Measurements from ENCODE around the gene POLD2. TPM values are rescaled to one million over a fixed set of nuclear protein-coding genes. Genes with fewer than 3 reads are reported as not detected.

The POLD2 gene
- total RNA-seq, 2 experiments from 2014 or later: 45.2 to 48.3 TPM

DNA sequence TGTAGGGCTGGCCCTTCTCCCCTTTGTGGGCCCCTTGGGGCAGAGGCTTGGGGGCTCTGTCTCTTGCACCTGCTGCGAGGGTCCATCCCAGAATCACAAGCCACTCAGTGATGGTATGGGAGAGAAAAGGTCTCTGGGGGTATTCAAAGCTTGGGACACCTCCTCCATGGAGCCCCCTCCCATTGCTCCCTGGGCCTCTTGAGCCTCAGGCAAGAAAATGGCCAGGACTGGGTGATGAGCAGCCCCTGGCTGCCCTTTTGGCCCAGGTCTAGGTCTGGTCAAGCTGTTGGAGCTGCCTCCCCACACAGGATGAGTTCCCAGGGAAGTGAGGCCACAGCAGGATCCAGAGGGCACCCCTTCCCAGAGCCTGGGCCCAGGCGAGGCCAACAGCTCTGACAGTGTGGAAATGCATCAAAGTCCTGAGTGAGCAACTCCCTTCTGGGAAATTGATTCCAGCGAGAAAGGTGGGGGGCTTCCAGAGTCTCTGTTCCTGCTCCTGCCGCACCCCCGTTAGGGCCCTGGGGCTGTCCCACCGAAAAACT lies 21.1 kb upstream of the POLD2 start:
- Histone ChIP-seq H3K4me3 (ENCODE audit: low read length) (no peak overlapping the region), H3K27me3 (ENCODE audit: control insufficient read depth in 1 of 2, insufficient read depth in 2 of 2, low read length in 2 of 2) (peaks cover 0 to 8% of the 10 kb centered on the region in 2 experiments), H3K9me3 (ENCODE audit: control insufficient read depth in 1 of 2, insufficient read depth in 1 of 2, low read length in 2 of 2) (peaks cover 0 to 16% of the 10 kb centered on the region in 2 experiments), H3K27ac (ENCODE audit: low read depth in 1 of 2, low read length in 2 of 2) (no peak overlapping the region), H3K4me1 (ENCODE audit: insufficient read depth, low read length) (peaks cover 20% of the 10 kb centered on the region), H3K36me3 (ENCODE audit: insufficient read depth, low read length) (no peaks in the 10 kb centered on the region)
- H3K36me3 Mint-ChIP-seq (ENCODE audit: low read depth): no peaks in the 10 kb centered on the region
- CTCF ChIA-PET: no interaction called here
- intact Hi-C loops (cut with DNase I, micrococcal nuclease): loop anchor here in 1 of 2 experiments (2.0 kb wide), 1 partner anchor 60 kb away; no protein-coding TSS in a partner anchor
- no peak overlapping the region for H3K27ac Mint-ChIP-seq
- DNase-seq (peak in 1 of 14 experiments; percentile 9), ATAC-seq (ENCODE audit: poor library complexity) (no peak)
- H3K4me1 Mint-ChIP-seq (ENCODE audit: low read depth): peaks cover 7% of the 10 kb centered on the region
- TF ChIP-seq, protein P1, sequence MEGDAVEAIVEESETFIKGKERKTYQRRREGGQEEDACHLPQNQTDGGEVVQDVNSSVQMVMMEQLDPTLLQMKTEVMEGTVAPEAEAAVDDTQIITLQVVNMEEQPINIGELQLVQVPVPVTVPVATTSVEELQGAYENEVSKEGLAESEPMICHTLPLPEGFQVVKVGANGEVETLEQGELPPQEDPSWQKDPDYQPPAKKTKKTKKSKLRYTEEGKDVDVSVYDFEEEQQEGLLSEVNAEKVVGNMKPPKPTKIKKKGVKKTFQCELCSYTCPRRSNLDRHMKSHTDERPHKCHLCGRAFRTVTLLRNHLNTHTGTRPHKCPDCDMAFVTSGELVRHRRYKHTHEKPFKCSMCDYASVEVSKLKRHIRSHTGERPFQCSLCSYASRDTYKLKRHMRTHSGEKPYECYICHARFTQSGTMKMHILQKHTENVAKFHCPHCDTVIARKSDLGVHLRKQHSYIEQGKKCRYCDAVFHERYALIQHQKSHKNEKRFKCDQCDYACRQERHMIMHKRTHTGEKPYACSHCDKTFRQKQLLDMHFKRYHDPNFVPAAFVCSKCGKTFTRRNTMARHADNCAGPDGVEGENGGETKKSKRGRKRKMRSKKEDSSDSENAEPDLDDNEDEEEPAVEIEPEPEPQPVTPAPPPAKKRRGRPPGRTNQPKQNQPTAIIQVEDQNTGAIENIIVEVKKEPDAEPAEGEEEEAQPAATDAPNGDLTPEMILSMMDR (IDR thresholded peaks at IDR 0.05): no peak
- POLR2A ChIA-PET: interaction anchor here (1.1 kb wide), 1 partner anchor 63 kb away, joined by 4 read pairs; no protein-coding TSS in a partner anchor
- no peak overlapping the region for H3K4me3 Mint-ChIP-seq
- H3K27me3 Mint-ChIP-seq: no peaks in the 10 kb centered on the region
- H3K9me3 Mint-ChIP-seq: no peaks in the 10 kb centered on the region

DNA sequence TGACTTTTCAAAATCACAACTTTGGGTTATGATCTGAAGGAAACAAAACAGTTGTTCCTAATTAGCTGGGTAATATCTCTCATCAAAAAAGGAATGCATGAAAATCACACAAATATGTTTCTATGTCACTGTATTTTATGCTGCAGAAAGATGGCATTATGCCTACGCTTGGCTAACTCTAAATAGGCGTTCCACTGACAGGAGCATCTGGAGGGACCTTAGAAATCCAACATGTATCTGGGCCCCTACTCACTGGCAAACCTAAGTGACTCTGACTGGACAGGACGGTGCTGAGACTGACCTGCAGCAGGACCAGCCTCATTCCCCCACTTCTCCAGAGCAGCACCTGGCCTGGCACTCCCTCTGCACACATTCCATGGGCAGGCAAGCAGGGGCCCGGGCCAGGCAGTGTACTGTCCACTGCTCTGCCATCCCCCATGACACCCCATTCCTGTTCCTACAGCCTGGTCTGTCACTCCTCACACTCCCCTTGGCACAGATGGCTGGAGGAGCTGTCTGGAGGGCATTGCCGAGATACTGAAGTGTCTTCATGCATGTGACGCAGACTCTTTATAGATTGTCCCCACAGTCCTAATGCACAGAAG lies 20.4 kb upstream of the POLD2 start:
- H3K4me3 Mint-ChIP-seq: peak overlapping the region; percentile 8
- no peaks in the 10 kb centered on the region for H3K36me3 Mint-ChIP-seq (ENCODE audit: low read depth)
- intact Hi-C loops (cut with DNase I, micrococcal nuclease): loop anchor here in 1 of 2 experiments (2.0 kb wide), 1 partner anchor 59 kb away; no protein-coding TSS in a partner anchor
- TF ChIP-seq, protein P1 (IDR thresholded peaks at IDR 0.05): no peak
- Histone ChIP-seq H3K27ac (ENCODE audit: low read depth in 1 of 2, low read length in 2 of 2) (no peak overlapping the region), H3K4me1 (ENCODE audit: insufficient read depth, low read length) (peaks cover 20% of the 10 kb centered on the region), H3K27me3 (ENCODE audit: control insufficient read depth in 1 of 2, insufficient read depth in 2 of 2, low read length in 2 of 2) (peaks cover 0 to 8% of the 10 kb centered on the region in 2 experiments), H3K4me3 (ENCODE audit: low read length) (no peak overlapping the region), H3K9me3 (ENCODE audit: control insufficient read depth in 1 of 2, insufficient read depth in 1 of 2, low read length in 2 of 2) (peaks cover 0 to 16% of the 10 kb centered on the region in 2 experiments), H3K36me3 (ENCODE audit: insufficient read depth, low read length) (no peaks in the 10 kb centered on the region)
- POLR2A ChIA-PET: no interaction called here
- DNase-seq (peak in 1 of 14 experiments; percentile 5), ATAC-seq (ENCODE audit: poor library complexity) (no peak)
- H3K27me3 Mint-ChIP-seq: no peaks in the 10 kb centered on the region
- CTCF ChIA-PET: no interaction called here
- no peaks in the 10 kb centered on the region for H3K9me3 Mint-ChIP-seq
- H3K4me1 Mint-ChIP-seq (ENCODE audit: low read depth): peaks cover 7% of the 10 kb centered on the region
- peak overlapping the region; percentile 3 for H3K27ac Mint-ChIP-seq

DNA sequence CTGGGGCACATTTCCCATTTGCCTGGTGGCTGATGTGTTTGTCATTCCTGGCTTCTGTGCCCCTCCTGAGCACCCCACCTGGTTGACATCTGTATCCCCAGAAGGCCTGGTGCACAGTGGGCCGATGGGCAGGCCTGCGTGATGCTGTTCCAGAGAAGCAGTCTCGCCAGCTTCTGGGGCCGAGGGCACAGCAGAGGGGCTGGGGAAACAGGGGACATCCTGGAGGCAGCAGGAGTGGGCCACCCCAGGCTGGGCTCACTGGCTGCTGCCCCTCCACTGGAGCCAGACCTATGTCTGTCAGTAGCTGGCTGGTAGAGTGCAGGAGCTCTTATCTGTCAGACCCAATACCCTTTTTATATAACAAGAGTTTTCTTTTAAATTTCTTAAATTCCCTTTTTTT lies 18.7 kb upstream of the POLD2 start:
- no peaks in the 10 kb centered on the region for H3K27me3 Mint-ChIP-seq
- peaks cover 0 to 16% of the 10 kb centered on the region in 2 experiments for H3K9me3 ChIP-seq (ENCODE audit: control insufficient read depth in 1 of 2, insufficient read depth in 1 of 2, low read length in 2 of 2)
- H3K4me3 ChIP-seq (ENCODE audit: low read length): no peak overlapping the region
- no peaks in the 10 kb centered on the region for H3K36me3 ChIP-seq (ENCODE audit: insufficient read depth, low read length)
- TF ChIP-seq, protein P1 (IDR thresholded peaks at IDR 0.05): no peak
- intact Hi-C loops (cut with DNase I, micrococcal nuclease): no loop called here
- no peaks in the 10 kb centered on the region for H3K36me3 Mint-ChIP-seq (ENCODE audit: low read depth)
- H3K27ac ChIP-seq (ENCODE audit: low read depth in 1 of 2, low read length in 2 of 2): no peak overlapping the region
- DNase-seq: no peak
- H3K4me3 Mint-ChIP-seq: no peak overlapping the region
- ATAC-seq (ENCODE audit: poor library complexity): no peak
- H3K27me3 ChIP-seq (ENCODE audit: control insufficient read depth in 1 of 2, insufficient read depth in 2 of 2, low read length in 2 of 2): peaks cover 0 to 8% of the 10 kb centered on the region in 2 experiments
- ChIA-PET CTCF (no interaction called here), POLR2A (no interaction called here)
- no peak overlapping the region for H3K27ac Mint-ChIP-seq
- H3K9me3 Mint-ChIP-seq: no peaks in the 10 kb centered on the region
- H3K4me1 ChIP-seq (ENCODE audit: insufficient read depth, low read length): peaks cover 20% of the 10 kb centered on the region
- H3K4me1 Mint-ChIP-seq (ENCODE audit: low read depth): peaks cover 7% of the 10 kb centered on the region

Data from CD4-positive, alpha-beta T cell (primary cell).